RKO (cell line): ENCODE measurements around the gene BRSK2.

ENCODE experiments used
- DNase-seq: peaks from one replicate; pipeline ENCODE4 v3.0.0-alpha.2; 2016; ENCODE audit warnings: low spot score

The BRSK2 gene

GRCh38 chr11:1397146-1397861 is 7.6 kb downstream of the BRSK2 start:
- DNase-seq, result no peak

- no peak for DNase-seq
Measured at GRCh38 chr11:1397862-1398527, 8.3 kb downstream of the BRSK2 start.

GRCh38 chr11:1398528-1399235 is 8.9 kb downstream of the BRSK2 start:
- DNase-seq, result no peak

GRCh38 chr11:1399386-1400316 is 9.9 kb downstream of the BRSK2 start:
- DNase-seq, result no peak

GRCh38 chr11:1400317-1401170 is 10.8 kb downstream of the BRSK2 start:
- DNase-seq, result no peak

- DNase-seq, result no peak
Measured at GRCh38 chr11:1401171-1401445, 11.4 kb downstream of the BRSK2 start.

- peak; percentile 35 for DNase-seq
Measured at GRCh38 chr11:1401656-1402221, 12.0 kb downstream of the BRSK2 start.

GRCh38 chr11:1402355-1403077 is 12.8 kb downstream of the BRSK2 start:
- no peak for DNase-seq

GRCh38 chr11:1403078-1403620 is 13.4 kb downstream of the BRSK2 start:
- no peak for DNase-seq

- DNase-seq, result no peak
Measured at GRCh38 chr11:1403721-1404460, 14.2 kb downstream of the BRSK2 start.

- no peak for DNase-seq
Measured at GRCh38 chr11:1404461-1405185, 14.9 kb downstream of the BRSK2 start.

GRCh38 chr11:1405186-1406020 is 15.7 kb downstream of the BRSK2 start:
- DNase-seq, result no peak

- DNase-seq, result no peak
Measured at GRCh38 chr11:1406571-1407485, 17.1 kb downstream of the BRSK2 start.

GRCh38 chr11:1407668-1408067 is 17.9 kb downstream of the BRSK2 start:
- no peak for DNase-seq

GRCh38 chr11:1408346-1408745 is 18.6 kb downstream of the BRSK2 start:
- DNase-seq, result no peak

GRCh38 chr11:1409108-1409851 is 19.5 kb downstream of the BRSK2 start:
- no peak for DNase-seq
